Motor neuron (in vitro differentiated cells): ENCODE data around the gene OFD1. TPM values are rescaled to one million over a fixed set of nuclear protein-coding genes. Genes with fewer than 3 reads are reported as not detected.
A peak's percentile ranks its signal among the peaks of the same experiment; 100 is the strongest.
"Not testable (repeated sequence)": the region's sequence is repeated elsewhere in the genome, so short reads cannot be mapped to it uniquely, and the experiment has no call there.

Experiments
- ATAC-seq, 8 experiments: fragments of 200-7000 bp; cut with Tn5 transposase; replicated peaks in 6 of 8; 2 replicates each; pipeline ENCODE4 v1.8.0; 2021; ENCODE audit warnings: mild to moderate bottlenecking in 8 of 8, moderate library complexity in 8 of 8
- H3K27ac ChIP-seq, 2 donors: fragments of 250-450 bp; sonication (Bioruptor Pico); 2 replicates each; pipeline ENCODE4 v1.9.0; 2021; ENCODE audit warnings: antibody characterized with exemption in 2 of 2, mild to moderate bottlenecking in 2 of 2, moderate library complexity in 1 of 2
- H3K4me1 ChIP-seq, 2 donors: fragments of 250-450 bp; sonication (Bioruptor Pico); replicated peaks in 1 of 2; 2 replicates each; pipeline ENCODE4 v1.6.1; 2021; ENCODE audit warnings: antibody characterized with exemption in 2 of 2, mild to moderate bottlenecking in 2 of 2, moderate library complexity in 1 of 2
- H3K4me3 ChIP-seq, 5 donors: fragments of 250-450 bp; sonication (Bioruptor Pico); 2 replicates each; pipeline ENCODE4 v1.9.0; 2021; ENCODE audit warnings: antibody characterized with exemption in 5 of 5, mild to moderate bottlenecking in 5 of 5, moderate library complexity in 4 of 5
- WGBS, 10 experiments: fragments of 450-650 bp; shearing (Covaris generic); methylation state at CpG; one replicate each; pipeline ENCODE4 v1.0.0; 2022; 5-methylcytosine and 5-hydroxymethylcytosine counted together
- in situ Hi-C, 9 experiments: fragments of 400-800 bp; cut with MboI; loops; one replicate each; pipeline ENCODE4 v1.15.0; 2021; ENCODE audit warnings: low sequenced_read_pairs in 9 of 9, low pct_unique_long_range_greater_than_20kb in 2 of 9; ENCODE audit not compliant: unreplicated experiment in 9 of 9
- total RNA-seq, 8 experiments: library from RNA; unstranded; fragments of 300-600 nt; gene quantifications; 2 replicates each; pipeline versions ENCODE4 v1.2.3 to v1.2.4, GENCODE V29; 2022

Gene OFD1
- total RNA-seq, 8 experiments from 2014 or later = 10.5 to 35.0 (median 23.8) TPM

DNA sequence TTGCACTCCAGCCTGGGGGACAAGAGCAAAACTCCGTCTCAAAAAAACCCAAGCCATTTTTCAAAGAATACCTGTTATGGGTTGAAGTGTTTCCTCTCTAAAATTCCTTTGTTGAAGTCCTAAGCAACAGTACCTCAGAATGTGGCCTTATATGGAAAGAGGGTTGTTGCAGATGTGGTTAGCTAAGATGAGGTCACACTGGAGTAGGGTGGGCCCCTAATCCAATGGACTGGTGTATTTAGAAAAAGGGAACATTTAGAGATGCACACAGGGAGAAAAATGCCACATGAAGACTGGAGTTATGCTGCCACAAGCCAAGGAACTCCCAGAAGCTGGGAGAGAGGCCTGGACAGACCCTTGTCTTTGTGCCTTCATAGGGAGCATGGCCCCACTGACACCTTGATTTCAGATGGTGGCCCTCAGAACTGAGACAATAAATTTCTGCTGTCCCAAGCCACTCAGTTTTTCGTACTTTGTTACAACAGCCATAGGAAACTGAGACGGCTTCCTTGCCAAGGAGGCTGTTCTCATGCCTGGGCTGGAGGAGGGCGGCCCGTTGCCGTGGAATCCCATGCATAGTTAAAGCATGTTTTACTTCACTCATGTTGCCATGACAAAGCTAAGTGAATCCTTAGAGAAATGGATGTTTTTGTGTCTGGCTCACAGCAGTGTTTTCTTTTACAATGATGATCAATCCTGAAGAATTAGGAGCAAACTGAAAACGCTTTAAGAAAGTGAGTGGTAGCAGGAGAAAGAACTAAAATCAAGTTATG is 16.7 kb upstream of the OFD1 start:
- ATAC-seq = peak in 7 of 8 experiments; percentile 64 to 93 (median 88)
- Histone ChIP-seq H3K27ac (peak overlapping the region; percentile 78 to 91), H3K4me3 (no peak overlapping the region), H3K4me1 (peaks cover 2 to 7% of the 10 kb centered on the region in 2 donors)
- in situ Hi-C loops = no loop called here
- WGBS, 10 experiments = 0 to 63% (median 35%) methylated on average over 1 to 7 of the region's 7 CpGs; no CpG with 5 or more reads in 6 of the 10 experiments

DNA sequence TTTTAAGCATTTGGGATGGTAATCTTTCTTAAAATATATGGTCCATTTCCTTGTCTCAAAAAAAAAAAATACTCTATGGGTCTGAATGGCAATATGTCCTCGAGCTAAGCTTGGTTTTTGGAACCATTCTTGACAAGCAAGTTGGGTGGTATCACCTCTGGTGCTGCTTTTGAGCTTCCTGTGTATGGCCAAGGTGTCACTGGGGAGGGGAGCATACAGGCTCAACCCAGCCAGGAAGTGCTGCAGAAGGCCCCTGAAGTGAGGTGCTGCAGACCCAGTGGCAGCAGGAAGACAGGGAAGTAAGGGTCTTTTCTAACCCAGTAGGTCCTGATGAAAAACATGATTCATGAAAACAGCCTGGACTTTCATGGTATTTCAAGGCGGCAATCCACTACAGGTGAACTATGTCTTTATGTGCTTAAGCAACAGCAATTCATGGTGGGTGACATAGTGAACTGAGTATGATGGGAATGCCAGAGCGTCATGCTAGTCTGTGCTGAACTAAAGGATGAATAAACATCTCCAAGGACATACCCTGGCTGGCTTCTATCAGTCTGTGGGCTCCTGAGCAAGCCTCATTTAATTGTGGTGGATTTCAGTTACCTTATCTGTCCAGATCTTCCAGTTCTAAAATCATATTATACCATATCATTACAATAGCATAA is 15.2 kb upstream of the OFD1 start:
- H3K4me3 ChIP-seq = no peak overlapping the region
- in situ Hi-C loops = no loop called here
- ATAC-seq = no peak
- WGBS, 10 experiments = 93 to 100% (median 100%) methylated on average over 1 to 3 of the region's 3 CpGs; no CpG with 5 or more reads in 7 of the 10 experiments
- peaks cover 2 to 7% of the 10 kb centered on the region in 2 donors for H3K4me1 ChIP-seq
- H3K27ac ChIP-seq = no peak overlapping the region

DNA sequence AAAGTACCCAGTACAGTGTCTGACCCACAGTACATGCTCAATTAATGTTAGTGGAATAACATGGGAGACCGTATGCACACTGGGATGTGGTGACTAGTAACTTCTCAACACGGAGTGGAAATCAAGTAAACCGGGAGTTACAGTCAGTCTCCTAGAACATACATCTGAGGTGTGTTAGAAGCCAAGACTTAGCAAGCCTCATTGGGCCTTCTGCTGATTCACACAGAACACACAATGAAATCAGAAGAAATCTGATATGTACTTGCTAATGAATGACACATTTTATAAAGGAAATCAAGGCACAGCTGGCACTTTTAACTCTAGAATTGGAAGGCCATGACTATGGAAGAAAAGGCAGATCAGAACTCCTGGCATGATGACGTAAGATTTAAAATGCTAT is 13.2 kb upstream of the OFD1 start:
- H3K27ac ChIP-seq = no peak overlapping the region
- peaks cover 2 to 11% of the 10 kb centered on the region in 2 donors for H3K4me1 ChIP-seq
- H3K4me3 ChIP-seq = no peak overlapping the region
- 79% methylated on average over 3 of the region's 4 CpGs; no CpG with 5 or more reads in 9 of the 10 experiments for WGBS, 10 experiments
- ATAC-seq = no peak
- in situ Hi-C loops = no loop called here

DNA sequence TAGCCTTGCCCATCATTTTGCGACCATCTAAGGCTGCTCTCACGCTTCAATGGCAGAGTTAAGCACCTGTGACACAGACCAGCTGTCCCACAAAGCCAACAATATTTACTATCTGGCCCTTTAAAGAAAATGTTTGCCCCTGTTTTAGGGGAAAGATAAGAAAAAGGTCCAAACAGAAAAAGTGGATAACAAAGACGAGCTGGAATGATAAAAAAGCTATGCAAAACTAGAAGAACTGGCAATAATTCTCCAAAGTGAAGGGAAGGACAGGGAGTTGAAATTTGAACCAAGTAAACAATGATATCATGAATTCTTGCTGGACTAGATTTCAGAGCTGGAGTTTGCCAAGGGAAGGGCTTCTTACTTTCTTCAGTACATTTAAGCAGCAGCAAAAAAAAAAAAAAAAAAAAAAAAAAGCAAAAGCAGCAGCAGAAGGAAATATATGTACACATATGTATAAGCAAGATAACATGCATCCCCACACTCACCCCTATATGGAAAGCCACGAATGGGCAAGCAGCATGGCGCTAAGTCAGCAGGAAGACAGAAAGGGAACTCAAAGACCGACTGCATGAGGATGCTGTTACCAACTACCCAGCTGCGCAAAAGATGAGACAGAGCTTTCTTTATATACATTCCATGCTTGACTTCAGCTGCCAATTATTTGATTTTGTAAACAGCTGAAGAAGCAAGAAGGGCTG is 12.6 kb upstream of the OFD1 start:
- peaks cover 2 to 11% of the 10 kb centered on the region in 2 donors for H3K4me1 ChIP-seq
- no peak for ATAC-seq
- no peak overlapping the region for H3K27ac ChIP-seq
- H3K4me3 ChIP-seq = no peak overlapping the region
- in situ Hi-C loops = no loop called here
- WGBS, 10 experiments = 17 to 100% (median 80%) methylated on average over 1 to 5 of the region's 7 CpGs; no CpG with 5 or more reads in 2 of the 10 experiments

DNA sequence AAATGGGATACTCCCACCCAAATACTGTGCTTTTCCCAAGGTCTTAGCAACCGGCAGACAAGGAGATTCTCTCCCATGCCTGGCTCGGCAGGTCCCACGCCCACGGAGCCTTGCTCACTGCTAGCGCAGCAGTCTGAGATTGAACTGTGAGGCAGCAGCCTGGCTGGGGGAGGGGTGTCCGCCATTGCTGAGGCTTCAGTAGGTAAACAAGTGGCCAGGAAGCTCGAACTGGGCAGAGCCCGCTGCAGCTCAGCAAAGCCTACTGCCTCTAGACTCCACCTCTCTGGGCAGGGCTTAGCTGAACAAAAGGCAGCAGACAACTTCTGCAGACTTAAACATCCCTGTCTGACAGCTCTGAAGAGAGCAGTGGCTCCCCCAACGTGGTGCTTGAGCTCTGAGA is 9.7 kb upstream of the OFD1 start:
- H3K4me1 ChIP-seq, H3K4me3 ChIP-seq, ATAC-seq: not testable (repeated sequence)
- in situ Hi-C loops = loop anchor here in 1 of 9 experiments (25.0 kb wide), 1 partner anchor 312 kb away; the partner anchor contains the start of gene GEMIN8
- WGBS, 10 experiments = 40 to 80% (median 57%) methylated on average over 1 of the region's 9 CpGs; no CpG with 5 or more reads in 7 of the 10 experiments
- peak overlapping the region in 1 of 2 donors; percentile 53 for H3K27ac ChIP-seq

DNA sequence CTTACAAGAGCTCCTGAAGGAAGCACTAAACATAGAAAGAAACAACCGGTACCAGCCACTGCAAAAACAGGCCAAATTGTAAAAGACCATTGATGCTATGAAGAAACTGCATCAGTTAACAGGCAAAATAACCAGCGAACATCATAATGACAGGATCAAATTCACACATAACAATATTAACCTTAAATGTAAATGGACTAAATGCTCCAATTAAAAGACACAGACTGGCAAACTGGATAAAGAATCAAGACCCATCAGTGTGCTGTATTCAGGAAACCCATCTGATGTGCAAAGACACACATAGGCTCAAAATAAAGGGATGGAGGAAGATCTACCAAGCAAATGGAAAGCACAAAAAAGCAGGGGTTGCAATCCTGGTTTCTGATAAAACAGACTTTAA is 8.0 kb upstream of the OFD1 start:
- not testable (repeated sequence) for ATAC-seq, H3K4me3 ChIP-seq, H3K27ac ChIP-seq, H3K4me1 ChIP-seq
- 100% methylated on average over 1 to 2 of the region's 2 CpGs; no CpG with 5 or more reads in 6 of the 10 experiments for WGBS, 10 experiments
- in situ Hi-C loops = loop anchor here in 1 of 9 experiments (25.0 kb wide), 1 partner anchor 311 kb away; the partner anchor contains the start of gene GEMIN8

DNA sequence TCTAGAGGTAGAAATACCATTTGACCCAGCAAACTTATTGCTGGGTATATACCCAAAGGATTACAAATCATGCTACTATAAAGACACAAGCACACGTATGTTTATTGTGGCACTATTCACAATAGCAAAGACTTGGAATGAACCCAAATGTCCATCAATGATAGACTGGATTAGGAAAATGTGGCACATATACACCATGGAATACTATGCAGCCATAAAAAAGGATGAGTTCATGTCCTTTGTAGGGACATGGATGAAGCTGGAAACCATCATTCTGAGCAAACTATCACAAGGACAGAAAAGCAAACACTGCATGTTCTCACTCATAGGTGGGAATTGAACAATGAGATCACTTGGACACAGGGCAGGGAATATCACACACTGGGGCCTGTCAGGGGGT is 4.0 kb upstream of the OFD1 start:
- not testable (repeated sequence) for H3K4me3 ChIP-seq, H3K4me1 ChIP-seq, ATAC-seq, H3K27ac ChIP-seq
- in situ Hi-C loops = loop anchor here in 1 of 9 experiments (25.0 kb wide), 1 partner anchor 307 kb away; the partner anchor contains the start of gene GEMIN8
- no CpG with 5 or more reads among the region's 1 CpG for WGBS, 10 experiments

DNA sequence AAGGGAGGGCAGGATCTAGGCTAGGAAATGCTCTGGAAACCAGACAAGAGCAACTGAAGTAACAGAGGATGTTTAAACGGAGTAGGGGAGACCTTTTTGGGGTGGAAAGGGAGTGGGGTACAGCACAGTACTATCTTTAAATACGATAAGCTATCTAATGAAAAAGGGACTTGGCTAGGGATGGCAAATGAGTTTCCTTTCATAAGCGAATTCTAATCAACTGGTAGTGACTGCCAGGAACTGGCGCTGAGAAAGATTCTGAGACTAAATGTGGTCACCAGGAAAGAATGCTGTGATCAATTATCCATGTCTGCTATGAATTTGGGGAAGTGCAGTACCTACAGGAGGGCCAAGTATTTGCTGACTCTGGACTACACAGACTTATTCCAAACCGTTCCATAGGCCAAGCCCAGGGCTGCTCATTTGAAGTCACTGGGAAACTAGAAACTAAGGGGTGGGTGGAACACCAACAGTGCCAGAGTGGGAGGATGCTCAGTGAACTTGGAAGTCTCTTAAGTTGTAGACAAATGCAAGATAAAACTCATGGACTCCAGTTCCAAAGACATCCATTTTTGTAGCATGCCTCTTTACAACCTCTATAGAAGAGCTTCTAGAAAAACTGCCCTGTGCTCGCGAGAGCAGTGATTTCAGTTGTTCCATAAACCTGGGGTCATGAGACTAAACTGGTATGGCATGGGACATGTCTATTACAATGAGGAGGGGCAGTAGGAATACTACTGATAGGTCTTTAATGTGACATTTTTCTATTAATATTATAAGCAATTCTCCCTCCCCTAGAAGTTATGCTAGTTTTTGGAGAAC is 2.1 kb upstream of the OFD1 start:
- in situ Hi-C loops = loop anchor here in 1 of 9 experiments (25.0 kb wide), 1 partner anchor 305 kb away; the partner anchor contains the start of gene GEMIN8

DNA sequence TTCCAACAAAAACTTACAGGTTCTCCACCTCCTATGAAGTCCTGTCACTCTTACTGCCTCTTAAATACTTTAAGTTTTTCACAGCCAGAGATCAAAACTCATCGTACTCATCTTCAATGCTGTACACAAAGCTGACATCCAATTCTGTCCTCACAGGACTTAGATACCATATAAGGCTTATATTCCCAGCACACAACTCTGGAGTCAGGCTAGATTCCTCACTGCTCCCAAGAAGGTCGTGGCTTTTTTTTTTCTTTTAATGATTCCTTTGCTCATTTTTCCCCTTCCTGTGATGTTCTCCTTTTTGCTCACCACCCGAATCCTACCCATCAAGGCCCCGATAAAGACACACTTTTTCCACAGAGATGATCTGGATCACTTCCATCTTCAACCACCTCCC is 1.0 kb upstream of the OFD1 start:
- 0 to 22% (median 15%) methylated on average over 2 to 4 of the region's 4 CpGs; no CpG with 5 or more reads in 6 of the 10 experiments for WGBS, 10 experiments
- no peak for ATAC-seq

More for the DNA sequence above, 2.1 kb upstream of the OFD1 start:
- Histone ChIP-seq H3K27ac (no peak overlapping the region), H3K4me1 (peaks cover 0 to 8% of the 10 kb centered on the region in 2 donors), H3K4me3 (peak overlapping the region in 1 of 5 donors; percentile 90)
- 0 to 77% (median 67%) methylated on average over 1 to 5 of the region's 7 CpGs; no CpG with 5 or more reads in 5 of the 10 experiments for WGBS, 10 experiments
- ATAC-seq = peak in 2 of 8 experiments; percentile 3 to 8

DNA sequence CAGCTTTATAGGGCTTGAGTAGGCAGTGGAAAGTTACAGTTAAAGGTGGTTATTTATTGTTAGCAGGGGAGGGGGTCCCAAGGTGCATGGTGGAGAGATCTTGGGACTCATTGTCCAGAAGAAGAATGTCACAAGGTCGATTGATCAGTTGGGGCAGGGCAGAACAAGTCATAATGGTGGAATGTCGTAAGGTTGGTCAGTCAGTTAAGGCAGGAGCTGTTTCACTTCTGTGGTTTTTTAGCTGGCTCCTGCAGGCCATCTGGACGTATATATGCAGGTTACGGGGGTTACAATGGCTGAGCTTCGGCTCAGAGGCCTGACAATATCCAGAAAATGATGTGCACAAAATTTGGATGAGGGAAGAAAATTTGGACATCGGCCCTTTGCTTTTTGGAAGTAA is 7.1 kb downstream of the OFD1 start:
- in situ Hi-C loops = loop anchor here in 1 of 9 experiments (25.0 kb wide), 1 partner anchor 296 kb away; the partner anchor contains the start of gene GEMIN8
- no peak for ATAC-seq
- no peaks in the 10 kb centered on the region for H3K4me1 ChIP-seq
- 80 to 100% (median 83%) methylated on average over 1 to 6 of the region's 6 CpGs; no CpG with 5 or more reads in 6 of the 10 experiments for WGBS, 10 experiments
- no peak overlapping the region for H3K27ac ChIP-seq
- H3K4me3 ChIP-seq = no peak overlapping the region

More for the DNA sequence above, 1.0 kb upstream of the OFD1 start:
- in situ Hi-C loops = loop anchor here in 1 of 9 experiments (25.0 kb wide), 1 partner anchor 304 kb away; the partner anchor contains the start of gene GEMIN8
- H3K27ac ChIP-seq = peak overlapping the region; percentile 23 to 91
- peak overlapping the region; percentile 78 to 92 (median 88) for H3K4me3 ChIP-seq
- H3K4me1 ChIP-seq = peaks cover 0 to 8% of the 10 kb centered on the region in 2 donors

DNA sequence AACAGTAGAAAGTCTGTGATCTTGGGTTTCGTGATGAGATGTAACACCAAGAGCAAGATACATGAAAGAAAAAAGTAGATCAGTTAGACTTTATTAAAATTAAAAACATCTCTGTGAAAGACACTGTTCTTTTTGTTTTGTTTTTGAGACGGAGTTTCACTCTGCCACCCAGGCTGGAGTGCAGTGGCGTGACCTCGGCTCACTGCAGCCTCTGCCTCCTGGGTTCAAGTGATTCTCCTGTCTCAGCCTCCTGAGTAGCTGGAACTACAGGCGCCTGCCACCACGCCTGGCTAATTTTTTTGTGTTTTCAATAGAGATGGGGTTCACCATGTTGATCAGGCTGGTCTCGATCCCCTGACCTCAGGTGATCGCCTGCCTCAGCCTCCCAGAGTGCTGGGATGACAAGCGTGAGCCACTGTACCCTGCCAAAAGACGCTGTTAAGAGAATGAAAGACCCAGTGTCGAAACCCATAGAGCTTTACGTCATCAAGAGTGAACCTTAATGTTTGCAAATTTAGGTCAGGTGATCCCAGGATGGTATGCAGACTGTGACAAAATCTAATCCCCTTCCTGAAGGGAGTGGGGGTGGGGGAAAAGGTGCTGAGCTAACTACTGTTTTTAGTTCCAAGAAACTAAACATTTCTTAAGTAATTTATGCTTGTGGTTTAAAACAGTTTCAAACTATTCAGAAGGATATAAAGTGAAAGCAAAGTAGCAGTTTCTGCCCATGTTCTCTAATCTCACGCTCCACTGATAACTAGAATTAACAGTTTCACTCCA is 8.0 kb downstream of the OFD1 start:
- in situ Hi-C loops = loop anchor here in 1 of 9 experiments (25.0 kb wide), 1 partner anchor 295 kb away; the partner anchor contains the start of gene GEMIN8
- H3K4me1 ChIP-seq = no peaks in the 10 kb centered on the region
- H3K4me3 ChIP-seq = no peak overlapping the region
- WGBS, 10 experiments = 83 to 100% (median 95%) methylated on average over 1 to 4 of the region's 13 CpGs; no CpG with 5 or more reads in 3 of the 10 experiments
- ATAC-seq = no peak
- no peak overlapping the region for H3K27ac ChIP-seq
